ENCODE data around the gene VAV1. TPM values are rescaled to one million over a fixed set of nuclear protein-coding genes. Genes with fewer than 3 reads are reported as not detected.

VAV1 gene
- total RNA-seq, 2 donors from 2014 or later: 7.6 to 12.2 TPM

GRCh38 chr19:6731822-6732221 lies 40.7 kb upstream of the VAV1 start:
- Histone ChIP-seq H3K27ac (no peak overlapping the region), H3K4me1 (ENCODE audit: control insufficient read depth in 1 of 2, low read depth in 2 of 2) (peaks cover 8 to 19% of the 10 kb centered on the region in 2 donors), H3K9me3 (no peaks in the 10 kb centered on the region), H3K36me3 (peaks cover 13% of the 10 kb centered on the region), H3K27me3 (replicated peaks; ENCODE audit: insufficient read depth) (no peaks in the 10 kb centered on the region), H3K4me3 (no peak overlapping the region)
- no peak for ATAC-seq (ENCODE audit: insufficient number of reproducible peaks, low FRiP score, low read depth)
- DNase-seq (ENCODE audit: low spot score): no peak
- TF ChIP-seq CTCF (IDR thresholded peaks at IDR 0.05): no peak

- no peak for DNase-seq (ENCODE audit: low spot score)
- Histone ChIP-seq H3K27ac (no peak overlapping the region), H3K27me3 (replicated peaks; ENCODE audit: insufficient read depth) (no peaks in the 10 kb centered on the region), H3K4me1 (ENCODE audit: control insufficient read depth in 1 of 2, low read depth in 2 of 2) (peaks cover 8 to 21% of the 10 kb centered on the region in 2 donors), H3K4me3 (no peak overlapping the region), H3K36me3 (peaks cover 13% of the 10 kb centered on the region), H3K9me3 (no peaks in the 10 kb centered on the region)
- TF ChIP-seq CTCF (IDR thresholded peaks at IDR 0.05): no peak
- ATAC-seq (ENCODE audit: insufficient number of reproducible peaks, low FRiP score, low read depth): no peak
Measured at GRCh38 chr19:6732803-6733337, 39.6 kb upstream of the VAV1 start.

GRCh38 chr19:6733338-6734095 lies 39.0 kb upstream of the VAV1 start:
- ATAC-seq (ENCODE audit: insufficient number of reproducible peaks, low FRiP score, low read depth) (no peak), DNase-seq (ENCODE audit: low spot score) (no peak)
- H3K27me3 ChIP-seq (replicated peaks; ENCODE audit: insufficient read depth): no peaks in the 10 kb centered on the region
- no peaks in the 10 kb centered on the region for H3K9me3 ChIP-seq
- no peak overlapping the region for H3K27ac ChIP-seq
- TF ChIP-seq CTCF (IDR thresholded peaks at IDR 0.05): no peak
- peaks cover 14 to 27% of the 10 kb centered on the region in 2 donors for H3K4me1 ChIP-seq (ENCODE audit: control insufficient read depth in 1 of 2, low read depth in 2 of 2)
- no peak overlapping the region for H3K4me3 ChIP-seq
- H3K36me3 ChIP-seq: peaks cover 13% of the 10 kb centered on the region

- peaks cover 21 to 34% of the 10 kb centered on the region in 2 donors for H3K4me1 ChIP-seq (ENCODE audit: control insufficient read depth in 1 of 2, low read depth in 2 of 2)
- H3K36me3 ChIP-seq: peaks cover 13% of the 10 kb centered on the region
- TF ChIP-seq CTCF (IDR thresholded peaks at IDR 0.05): no peak
- no peaks in the 10 kb centered on the region for H3K9me3 ChIP-seq
- no peak for DNase-seq (ENCODE audit: low spot score)
- H3K4me3 ChIP-seq: no peak overlapping the region
- no peaks in the 10 kb centered on the region for H3K27me3 ChIP-seq (replicated peaks; ENCODE audit: insufficient read depth)
- no peak overlapping the region for H3K27ac ChIP-seq
- no peak for ATAC-seq (ENCODE audit: insufficient number of reproducible peaks, low FRiP score, low read depth)
Measured at GRCh38 chr19:6734096-6734696, 38.3 kb upstream of the VAV1 start.

- DNase-seq (ENCODE audit: low spot score) (no peak), ATAC-seq (ENCODE audit: insufficient number of reproducible peaks, low FRiP score, low read depth) (no peak)
- Histone ChIP-seq H3K4me1 (ENCODE audit: control insufficient read depth in 1 of 2, low read depth in 2 of 2) (peaks cover 21 to 34% of the 10 kb centered on the region in 2 donors), H3K36me3 (peaks cover 13% of the 10 kb centered on the region), H3K9me3 (no peaks in the 10 kb centered on the region), H3K4me3 (no peak overlapping the region), H3K27ac (no peak overlapping the region), H3K27me3 (replicated peaks; ENCODE audit: insufficient read depth) (no peaks in the 10 kb centered on the region)
- no peak for TF ChIP-seq CTCF (IDR thresholded peaks at IDR 0.05)
Measured at GRCh38 chr19:6735181-6735911, 37.2 kb upstream of the VAV1 start.
